GM13977 (cell line): ENCODE results near the gene CLASRP.

Experiments used
- DNase-seq: peaks from one replicate; pipeline ENCODE4 v3.0.0; 2012; ENCODE audit warnings: low spot score
- CTCF ChIP-seq: IDR thresholded peaks from 2 replicates; pipeline ENCODE4 v1.5.1; 2012; ENCODE audit warnings: mild to moderate bottlenecking, control low read depth; ENCODE audit not compliant: insufficient read depth; ENCODE audit errors: extremely low read depth, missing control alignments
- in situ Hi-C: fragments of 300-500 bp; cut with MboI; formaldehyde crosslinking; loops from one replicate; pipeline ENCODE4 v1.12.0; 2022; ENCODE audit warnings: low sequenced_read_pairs, low pct_unique_long_range_greater_than_20kb, mixed read lengths, inconsistent platforms; ENCODE audit not compliant: unreplicated experiment

CLASRP gene

GRCh38 chr19:45059258-45059965, 20.6 kb downstream of the CLASRP start:
- peak; percentile 83 for TF ChIP-seq CTCF
- peak; percentile 89 for DNase-seq
- in situ Hi-C loops, result no loop called here

GRCh38 chr19:45061965-45062364, 23.1 kb downstream of the CLASRP start:
- TF ChIP-seq CTCF, result no peak
- in situ Hi-C loops, result no loop called here
- DNase-seq, result no peak

- DNase-seq, result no peak
- no peak for TF ChIP-seq CTCF
- in situ Hi-C loops, result no loop called here
Observed at GRCh38 chr19:45063851-45064801, 25.3 kb downstream of the CLASRP start.

GRCh38 chr19:45066921-45067661, 28.2 kb downstream of the CLASRP start:
- no peak for DNase-seq
- no peak for TF ChIP-seq CTCF

GRCh38 chr19:45068041-45068440, 29.2 kb downstream of the CLASRP start:
- TF ChIP-seq CTCF, result no peak
- DNase-seq, result no peak
- in situ Hi-C loops, result no loop called here

More at GRCh38 chr19:45066921-45067661, 28.2 kb downstream of the CLASRP start:
- in situ Hi-C loops, result no loop called here

- no peak for DNase-seq
- in situ Hi-C loops, result no loop called here
- TF ChIP-seq CTCF, result no peak
Observed at GRCh38 chr19:45069056-45069455, 30.2 kb downstream of the CLASRP start.
